ENCODE results near the gene WNT6.
A peak's percentile ranks its signal among the peaks of the same experiment; 100 is the strongest.

WNT6 gene

GRCh38 chr2:218895326-218895725, 35.7 kb downstream of the WNT6 start:
- TF ChIP-seq GATA3 (IDR thresholded peaks at IDR 0.05; ENCODE audit: low read depth, low read length) = no peak

DNA sequence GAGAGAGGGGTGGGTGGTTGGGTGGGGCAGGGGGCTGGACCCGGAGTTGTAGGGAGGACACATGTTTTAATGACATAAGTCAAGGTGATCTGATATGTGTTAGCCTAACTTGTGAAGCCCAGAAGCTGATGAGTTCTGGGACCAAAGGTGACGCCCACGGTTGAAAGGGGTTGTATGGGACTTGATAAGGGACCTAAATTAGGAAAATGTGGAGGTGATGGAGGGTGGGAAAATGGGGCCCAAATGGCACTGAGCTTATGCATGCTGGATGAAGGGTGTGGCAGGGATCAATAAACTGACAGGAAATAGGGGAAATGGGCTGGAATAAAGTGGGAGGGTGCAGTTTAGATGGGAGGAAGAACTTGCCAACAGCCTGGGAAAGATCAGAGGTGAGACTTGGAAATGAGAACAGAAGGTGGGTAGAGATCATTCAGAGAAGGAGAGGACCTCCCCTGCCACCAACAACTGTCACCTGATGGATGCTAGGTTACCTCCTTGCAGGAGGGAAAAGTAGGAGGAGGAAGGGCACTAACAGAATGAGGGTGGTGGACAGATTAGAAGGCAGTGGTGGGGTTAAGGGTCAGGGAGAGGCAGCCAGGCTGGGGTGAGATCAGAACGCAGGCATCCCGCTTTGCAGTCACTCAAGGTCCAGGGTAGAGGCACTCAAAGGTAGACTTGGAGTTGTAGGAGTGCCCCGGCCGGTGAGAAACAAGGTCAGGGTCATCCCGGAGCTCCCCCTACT, 36.3 kb downstream of the WNT6 start:
- TF ChIP-seq GATA3 (IDR thresholded peaks at IDR 0.05; ENCODE audit: low read depth, low read length) = no peak

DNA sequence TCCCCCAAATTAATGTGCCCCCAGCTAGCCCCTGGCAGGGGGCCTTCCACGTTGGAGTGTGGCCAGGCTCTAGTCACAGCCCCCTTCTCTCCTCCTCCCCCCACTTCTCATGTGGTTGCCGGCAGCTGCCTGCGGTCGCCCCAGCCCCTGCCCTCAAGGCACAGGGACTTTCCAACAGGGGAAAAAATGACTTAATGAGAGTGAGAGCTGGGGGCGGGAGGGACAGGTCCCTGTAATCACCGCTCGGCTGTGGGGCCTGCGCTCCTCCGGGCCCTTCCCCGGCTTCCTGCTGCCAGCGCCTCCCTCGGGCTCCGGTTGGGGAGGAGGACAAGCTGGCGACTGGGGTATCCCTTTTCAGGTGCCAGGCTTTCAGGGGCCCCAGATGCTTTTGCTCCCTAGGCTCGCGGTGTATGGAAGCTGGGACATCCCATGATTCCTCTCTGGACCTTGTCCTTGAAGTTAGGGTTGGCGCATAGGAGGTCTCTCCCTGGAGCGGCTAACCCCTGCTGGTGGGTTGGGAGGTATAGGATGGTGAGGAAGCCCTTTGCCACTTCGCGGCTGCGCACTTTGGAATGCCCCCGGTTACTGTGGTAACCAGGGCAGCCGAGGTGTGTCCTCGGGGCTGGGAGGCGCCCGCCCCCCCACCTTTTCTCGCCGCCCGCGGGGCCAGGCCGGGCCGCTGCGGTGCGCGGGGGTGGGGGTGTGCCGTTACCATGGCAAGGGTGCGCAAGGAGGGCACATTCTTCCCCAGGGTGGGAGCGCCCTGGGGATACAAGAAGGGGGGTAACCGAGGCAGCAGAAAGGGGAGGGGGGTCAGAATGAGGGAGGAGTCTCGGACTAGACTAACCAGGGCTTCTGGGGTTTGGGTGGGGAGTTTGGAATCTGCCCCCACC, 37.1 kb downstream of the WNT6 start:
- TF ChIP-seq GATA2 (IDR thresholded peaks at IDR 0.05; ENCODE audit: low read depth, low read length) (no peak), GATA3 (IDR thresholded peaks at IDR 0.05; ENCODE audit: low read depth, low read length) (no peak)

DNA sequence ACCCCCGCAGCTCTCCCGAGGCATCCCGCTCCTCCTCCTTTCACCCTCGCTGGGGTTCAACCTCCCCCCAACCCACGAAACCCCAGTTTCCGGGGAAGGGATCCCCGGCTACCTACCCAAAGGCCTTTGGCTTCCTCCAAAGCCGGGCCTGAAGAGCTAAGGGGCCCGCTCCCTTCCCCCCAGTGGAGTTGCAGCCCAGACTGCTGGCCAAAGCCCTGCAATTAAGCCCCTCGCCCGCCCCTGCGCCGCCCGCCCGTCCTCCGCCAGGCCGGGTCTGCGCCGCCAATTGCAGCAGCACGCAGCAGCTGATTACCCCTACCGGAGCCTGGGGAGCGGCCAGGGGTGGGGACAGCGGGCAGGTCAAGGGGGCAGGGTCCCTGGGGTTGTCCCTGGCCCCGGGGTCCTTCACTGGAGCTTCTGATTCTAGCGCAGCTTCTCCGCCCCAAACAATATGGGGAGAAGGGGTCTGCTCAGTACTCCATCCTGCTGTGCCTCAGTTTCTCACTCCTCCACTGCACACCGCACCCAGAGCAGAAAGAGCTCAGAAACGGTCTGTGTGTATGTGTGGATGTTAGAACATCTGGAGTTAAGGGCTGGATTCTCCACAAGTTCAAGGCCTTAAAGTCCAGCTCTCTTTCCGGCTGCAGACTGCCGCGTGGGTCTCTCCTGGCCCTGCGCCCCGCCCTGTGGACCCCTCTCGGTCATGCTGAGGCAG, 37.9 kb downstream of the WNT6 start:
- no peak for TF ChIP-seq GATA3 (IDR thresholded peaks at IDR 0.05; ENCODE audit: low read depth, low read length)
- TF ChIP-seq GATA2 (IDR thresholded peaks at IDR 0.05; ENCODE audit: low read depth, low read length) = no peak

GRCh38 chr2:218898109-218898878, 38.7 kb downstream of the WNT6 start:
- TF ChIP-seq GATA3 (IDR thresholded peaks at IDR 0.05; ENCODE audit: low read depth, low read length) (no peak), GATA2 (IDR thresholded peaks at IDR 0.05; ENCODE audit: low read depth, low read length) (no peak)

GRCh38 chr2:218899147-218899546, 39.5 kb downstream of the WNT6 start:
- TF ChIP-seq GATA3 (IDR thresholded peaks at IDR 0.05; ENCODE audit: low read depth, low read length) (no peak), GATA2 (IDR thresholded peaks at IDR 0.05; ENCODE audit: low read depth, low read length) (no peak)

DNA sequence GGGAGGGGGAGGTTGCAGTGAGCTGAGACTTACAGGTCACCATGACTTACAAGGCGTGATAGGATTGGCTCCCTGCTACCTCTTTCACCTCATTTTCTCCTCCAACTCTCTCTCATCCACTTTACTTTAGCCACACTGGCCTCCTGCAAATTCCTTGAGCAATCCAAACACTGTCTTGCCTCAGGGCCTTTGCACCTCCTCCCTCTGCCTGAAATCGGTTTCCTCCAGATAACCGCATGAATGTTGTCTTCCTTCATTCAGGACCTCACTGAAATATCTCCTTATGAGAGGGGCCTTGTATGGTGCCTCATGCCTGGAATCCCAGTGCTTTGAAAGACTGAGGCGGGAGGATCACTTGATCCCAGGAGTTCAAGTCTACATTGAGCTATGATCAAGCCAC, 42.8 kb downstream of the WNT6 start:
- no peak for TF ChIP-seq GATA2 (IDR thresholded peaks at IDR 0.05; ENCODE audit: low read depth, low read length)
- TF ChIP-seq GATA3 (IDR thresholded peaks at IDR 0.05; ENCODE audit: low read depth, low read length) = no peak

DNA sequence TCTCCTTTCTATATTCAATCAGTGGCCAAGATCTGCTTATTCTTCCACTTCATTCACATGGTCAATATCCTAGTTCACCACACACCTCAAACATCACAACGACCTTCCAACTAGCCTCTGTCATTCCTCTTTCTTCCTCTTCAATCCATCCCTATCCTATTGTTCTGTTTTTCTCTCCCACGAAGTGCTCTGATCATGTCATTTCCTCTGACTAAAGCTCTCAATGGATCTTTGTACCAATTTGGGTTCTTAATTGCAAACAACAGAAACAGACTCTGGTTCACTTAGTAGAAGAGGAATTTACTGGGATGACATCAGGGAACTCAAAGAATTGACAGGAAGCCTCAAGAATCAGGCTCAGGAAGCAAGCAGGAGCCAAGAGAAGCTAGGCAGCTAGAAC, 44.6 kb downstream of the WNT6 start:
- TF ChIP-seq GATA3 (IDR thresholded peaks at IDR 0.05; ENCODE audit: low read depth, low read length) = no peak
- TF ChIP-seq GATA2 (IDR thresholded peaks at IDR 0.05; ENCODE audit: low read depth, low read length) = no peak

GRCh38 chr2:218908721-218909619, 49.4 kb downstream of the WNT6 start:
- TF ChIP-seq GATA3 (IDR thresholded peaks at IDR 0.05; ENCODE audit: low read depth, low read length) = no peak
- TF ChIP-seq GATA2 (IDR thresholded peaks at IDR 0.05; ENCODE audit: low read depth, low read length) = peak; percentile 65

DNA sequence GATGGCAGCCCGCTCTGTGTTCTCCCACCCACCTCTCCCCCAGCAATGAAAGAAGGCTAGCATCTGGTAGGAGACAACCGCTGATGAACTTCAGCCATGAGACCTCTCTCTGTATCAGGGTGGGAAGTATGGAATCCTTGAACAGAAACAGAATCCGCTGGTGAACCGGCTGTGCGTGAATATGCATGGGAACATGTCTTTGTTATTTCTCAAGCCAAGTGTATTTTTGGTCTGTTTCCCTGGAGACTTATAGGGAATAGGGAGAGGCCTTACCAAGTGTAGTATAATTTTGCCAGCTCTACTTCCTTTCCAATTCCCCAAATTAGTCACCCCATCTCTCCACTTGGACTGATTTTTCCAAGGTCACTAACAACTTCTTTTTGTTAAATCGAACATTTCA, 51.1 kb downstream of the WNT6 start:
- TF ChIP-seq GATA2 (IDR thresholded peaks at IDR 0.05; ENCODE audit: low read depth, low read length) (no peak), GATA3 (IDR thresholded peaks at IDR 0.05; ENCODE audit: low read depth, low read length) (no peak)

DNA sequence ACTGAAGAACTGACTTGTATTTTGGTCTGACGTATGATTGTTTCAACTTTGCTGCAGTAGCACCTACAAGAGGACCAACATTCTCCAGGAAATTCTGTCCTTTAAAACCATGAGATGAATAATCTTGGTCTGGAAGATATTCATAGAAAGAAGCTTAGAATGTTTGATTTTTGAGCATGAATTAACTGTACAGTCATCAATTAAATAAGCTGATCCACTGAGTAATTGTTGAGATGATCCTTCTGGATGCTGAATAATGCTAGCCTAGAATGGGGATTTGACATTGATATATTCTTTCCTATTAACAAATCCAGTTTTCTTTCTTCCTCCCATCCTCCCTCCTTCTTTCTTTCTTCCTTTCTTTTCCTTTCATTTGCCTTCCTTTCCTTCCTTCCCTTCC, 60.9 kb downstream of the WNT6 start:
- no peak for TF ChIP-seq GATA3 (IDR thresholded peaks at IDR 0.05; ENCODE audit: low read depth, low read length)

Data from SH-SY5Y (cell line).